NCI-H1930 (cell line): ENCODE data around the gene FERMT2.
A peak's percentile ranks its signal among the peaks of the same experiment; 100 is the strongest.
"Not testable (repeated sequence)": the region's sequence is repeated elsewhere in the genome, so short reads cannot be mapped to it uniquely, and the experiment has no call there.

Experiments used
- DNase-seq, 2 experiments: peaks; one replicate each; lab custom pipeline; 2025; lab: John Stamatoyannopoulos, UW

The FERMT2 gene

GRCh38 chr14:52868911-52869618 lies 81.8 kb downstream of the FERMT2 start:
- no peak for DNase-seq

- DNase-seq = not testable (repeated sequence)
These were observed 86.0 kb downstream of the FERMT2 start for GRCh38 chr14:52864893-52865292.

GRCh38 chr14:52863334-52863700 lies 87.5 kb downstream of the FERMT2 start:
- no peak for DNase-seq

GRCh38 chr14:52862632-52863333 lies 88.1 kb downstream of the FERMT2 start:
- DNase-seq = no peak

GRCh38 chr14:52861403-52861802 lies 89.4 kb downstream of the FERMT2 start:
- no peak for DNase-seq

- DNase-seq = no peak
These were observed 89.9 kb downstream of the FERMT2 start for GRCh38 chr14:52860910-52861309.

- DNase-seq = no peak
These were observed 90.6 kb downstream of the FERMT2 start for GRCh38 chr14:52860209-52860608.

GRCh38 chr14:52856139-52856538 lies 94.7 kb downstream of the FERMT2 start:
- no peak for DNase-seq

GRCh38 chr14:52853522-52853854 lies 97.4 kb downstream of the FERMT2 start:
- DNase-seq = no peak

- DNase-seq = peak; percentile 27 to 76
These were observed 97.9 kb downstream of the FERMT2 start for GRCh38 chr14:52852810-52853521.

GRCh38 chr14:52850451-52850909 lies 100.4 kb downstream of the FERMT2 start:
- DNase-seq = no peak

GRCh38 chr14:52848626-52849025 lies 102.2 kb downstream of the FERMT2 start:
- no peak for DNase-seq

GRCh38 chr14:52846591-52846990 lies 104.3 kb downstream of the FERMT2 start:
- DNase-seq = no peak

GRCh38 chr14:52845081-52845480 lies 105.8 kb downstream of the FERMT2 start:
- no peak for DNase-seq

- no peak for DNase-seq
These were observed 106.4 kb downstream of the FERMT2 start for GRCh38 chr14:52844262-52845060.

GRCh38 chr14:52840877-52841276 lies 110.0 kb downstream of the FERMT2 start:
- DNase-seq = no peak

- no peak for DNase-seq
These were observed 113.4 kb downstream of the FERMT2 start for GRCh38 chr14:52837451-52837850.

- DNase-seq = no peak
These were observed 114.8 kb downstream of the FERMT2 start for GRCh38 chr14:52836063-52836462.

GRCh38 chr14:52835122-52835903 lies 115.5 kb downstream of the FERMT2 start:
- DNase-seq = no peak

- DNase-seq = no peak
These were observed 116.4 kb downstream of the FERMT2 start for GRCh38 chr14:52834440-52834842.

GRCh38 chr14:52833891-52834290 lies 117.0 kb downstream of the FERMT2 start:
- DNase-seq = no peak
